Measurements from ENCODE around the gene ANKRD27.
"Not testable (repeated sequence)": the region's sequence is repeated elsewhere in the genome, so short reads cannot be mapped to it uniquely, and the experiment has no call there.

ANKRD27 gene

GRCh38 chr19:32674931-32675719 is at the start of gene ANKRD27:
Gene ANKRD27 (minus strand): TSS chr19:32675180. CDS start chr19:32659015, 16,165 bp downstream.
- peak; percentile 99 for DNase-seq (ENCODE audit: low spot score)

- no peak for DNase-seq (ENCODE audit: low spot score)
Observed at GRCh38 chr19:32720936-32721250, 45.9 kb upstream of the ANKRD27 start.

- peak; percentile 9 for DNase-seq (ENCODE audit: low spot score)
Observed at GRCh38 chr19:32720216-32720935, 45.4 kb upstream of the ANKRD27 start.

GRCh38 chr19:32719611-32720059 is 44.7 kb upstream of the ANKRD27 start, which contains the start of gene TDRD12:
Gene TDRD12 (plus strand): TSS chr19:32719767. CDS start chr19:32720073, 306 bp downstream.
- DNase-seq (ENCODE audit: low spot score), result peak; percentile 6

- DNase-seq (ENCODE audit: low spot score), result no peak
Observed at GRCh38 chr19:32718286-32718685, 43.3 kb upstream of the ANKRD27 start.

GRCh38 chr19:32717496-32717895 is 42.5 kb upstream of the ANKRD27 start:
- DNase-seq (ENCODE audit: low spot score), result no peak

GRCh38 chr19:32716203-32716602 is 41.2 kb upstream of the ANKRD27 start:
- not testable (repeated sequence) for DNase-seq (ENCODE audit: low spot score)

- no peak for DNase-seq (ENCODE audit: low spot score)
Observed at GRCh38 chr19:32711747-32712146, 36.8 kb upstream of the ANKRD27 start.

GRCh38 chr19:32709032-32709431 is 34.1 kb upstream of the ANKRD27 start:
- no peak for DNase-seq (ENCODE audit: low spot score)

GRCh38 chr19:32708457-32708856 is 33.5 kb upstream of the ANKRD27 start:
- no peak for DNase-seq (ENCODE audit: low spot score)

GRCh38 chr19:32704006-32704405 is 29.0 kb upstream of the ANKRD27 start:
- DNase-seq (ENCODE audit: low spot score), result not testable (repeated sequence)

GRCh38 chr19:32702010-32702409 is 27.0 kb upstream of the ANKRD27 start:
- no peak for DNase-seq (ENCODE audit: low spot score)

GRCh38 chr19:32700129-32700528 is 25.1 kb upstream of the ANKRD27 start:
- not testable (repeated sequence) for DNase-seq (ENCODE audit: low spot score)

GRCh38 chr19:32696771-32697170 is 21.8 kb upstream of the ANKRD27 start:
- not testable (repeated sequence) for DNase-seq (ENCODE audit: low spot score)

GRCh38 chr19:32695506-32695905 is 20.5 kb upstream of the ANKRD27 start:
- not testable (repeated sequence) for DNase-seq (ENCODE audit: low spot score)

- DNase-seq (ENCODE audit: low spot score), result not testable (repeated sequence)
Observed at GRCh38 chr19:32694851-32695250, 19.9 kb upstream of the ANKRD27 start.

GRCh38 chr19:32694316-32694715 is 19.3 kb upstream of the ANKRD27 start:
- not testable (repeated sequence) for DNase-seq (ENCODE audit: low spot score)

GRCh38 chr19:32693151-32694108 is 18.4 kb upstream of the ANKRD27 start:
- not testable (repeated sequence) for DNase-seq (ENCODE audit: low spot score)

- DNase-seq (ENCODE audit: low spot score), result no peak
Observed at GRCh38 chr19:32692727-32693061, 17.7 kb upstream of the ANKRD27 start.

- DNase-seq (ENCODE audit: low spot score), result peak; percentile 43
Observed at GRCh38 chr19:32691952-32692726, 17.2 kb upstream of the ANKRD27 start.

- DNase-seq (ENCODE audit: low spot score), result peak; percentile 82
Observed at GRCh38 chr19:32691291-32691951, 16.4 kb upstream of the ANKRD27 start, which contains the start of gene NUDT19. Gene NUDT19 (plus strand): TSS chr19:32691821. CDS start chr19:32691961, 140 bp downstream.
